HG02973 (cell line): Measurements from ENCODE around the gene TMEM163.
A peak's percentile ranks its signal among the peaks of the same experiment; 100 is the strongest.

ENCODE experiments used
- ATAC-seq: cut with Tn5 transposase; IDR thresholded peaks from one replicate; pipeline ENCODE4 v1.9.1; 2021; ENCODE audit warnings: moderate library complexity; ENCODE audit not compliant: unreplicated experiment

Gene TMEM163

DNA sequence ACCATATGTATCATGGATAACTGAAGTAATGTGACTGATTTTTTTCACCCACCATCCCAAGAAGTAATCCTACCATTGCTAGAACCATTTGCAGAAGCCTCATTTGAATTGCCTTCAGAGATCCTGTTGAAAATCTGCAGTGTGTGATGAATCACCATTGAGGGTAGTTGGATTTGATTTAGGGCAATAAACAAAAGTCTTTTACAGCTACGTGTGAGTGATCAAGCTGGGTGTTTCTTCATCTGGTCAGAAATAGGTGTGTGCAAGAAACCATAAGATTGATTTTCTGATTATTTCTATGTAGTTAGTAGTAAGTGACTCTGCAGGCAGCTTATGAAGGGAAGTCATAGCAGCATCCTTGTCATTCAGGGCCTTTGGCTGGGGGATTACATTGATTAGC, 305.4 kb downstream of the TMEM163 start:
- ATAC-seq = no peak

DNA sequence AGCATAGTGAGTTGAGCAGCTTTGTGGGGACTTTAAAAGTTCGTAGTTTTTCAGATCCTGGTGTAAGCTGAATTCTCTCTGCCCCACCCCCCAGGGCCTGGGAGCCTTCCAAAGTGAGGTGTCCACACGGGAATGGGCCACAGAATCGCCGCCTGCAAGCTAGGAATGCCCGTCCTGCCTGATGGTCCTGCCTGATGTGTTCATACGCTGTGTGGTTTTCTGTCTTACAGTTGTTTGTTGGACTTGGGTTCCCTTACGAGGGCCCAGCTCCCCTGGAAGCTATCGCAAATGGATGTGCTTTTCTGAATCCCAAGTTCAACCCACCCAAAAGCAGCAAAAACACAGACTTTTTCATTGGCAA, 306.2 kb downstream of the TMEM163 start:
- ATAC-seq = no peak

DNA sequence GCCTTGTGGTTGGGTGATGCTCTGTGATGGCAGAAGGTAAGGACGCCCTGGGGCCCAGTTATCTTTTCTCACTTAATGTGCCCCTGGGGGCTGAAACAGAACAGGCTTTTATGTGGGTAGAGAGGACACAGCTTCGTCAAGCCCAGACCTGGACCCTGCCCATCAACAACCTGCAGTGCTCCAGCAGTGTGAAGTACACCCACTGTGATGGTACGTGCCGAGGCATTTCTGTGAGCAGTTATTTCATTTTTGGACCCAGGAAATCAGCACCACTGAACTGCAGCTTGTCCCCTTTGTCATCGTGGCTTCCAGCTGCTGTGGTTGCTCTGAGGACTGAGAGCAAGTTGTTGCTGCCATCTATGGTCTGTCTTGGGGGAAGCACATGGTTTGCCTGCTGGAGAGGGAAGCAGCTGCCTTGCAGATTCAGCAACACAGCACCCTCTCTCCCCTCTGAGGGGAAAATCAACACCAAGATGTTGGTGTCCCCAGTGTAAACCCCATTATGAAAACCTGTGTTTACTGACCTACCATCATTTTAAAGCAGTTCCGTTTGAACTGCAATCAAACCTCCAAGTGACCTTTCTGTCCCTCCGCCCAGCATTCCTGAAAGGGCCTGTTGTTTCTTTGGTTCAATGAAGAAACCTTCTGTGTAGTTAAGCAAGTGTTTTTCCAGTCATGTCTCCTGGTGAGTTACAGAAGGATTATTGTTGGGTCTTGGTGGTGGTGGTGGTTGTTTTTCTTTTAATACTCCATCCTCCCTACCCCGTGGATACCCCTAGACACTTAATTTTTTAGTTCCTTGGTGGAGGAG, 306.8 kb downstream of the TMEM163 start:
- peak; percentile 92 for ATAC-seq

DNA sequence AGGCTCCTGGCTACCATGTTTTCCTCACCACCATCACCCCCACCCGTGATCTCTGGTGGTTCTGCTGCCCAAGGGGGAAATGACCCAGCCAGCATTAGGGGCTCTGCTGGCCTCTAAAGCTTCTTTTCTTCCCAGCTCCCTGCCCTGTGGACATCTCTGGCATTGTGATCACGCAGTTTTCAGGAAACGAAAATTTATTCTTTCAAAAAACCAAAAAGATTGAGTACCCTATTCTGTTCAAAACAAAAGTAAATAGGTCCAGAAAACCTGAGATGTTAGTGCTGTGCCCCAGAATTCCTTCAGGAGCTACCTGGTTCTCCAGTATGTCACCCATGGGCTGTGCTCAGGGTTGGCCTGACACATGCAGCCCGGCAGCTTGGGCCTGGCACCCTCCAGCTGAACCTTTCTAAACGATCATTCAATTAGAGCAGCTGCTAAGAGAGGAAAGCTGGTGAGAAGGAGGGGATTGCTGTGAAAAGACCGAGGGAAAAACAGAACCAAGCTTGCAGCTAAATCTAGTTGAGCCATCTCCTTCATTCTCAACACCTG, 307.4 kb downstream of the TMEM163 start:
- ATAC-seq = no peak

DNA sequence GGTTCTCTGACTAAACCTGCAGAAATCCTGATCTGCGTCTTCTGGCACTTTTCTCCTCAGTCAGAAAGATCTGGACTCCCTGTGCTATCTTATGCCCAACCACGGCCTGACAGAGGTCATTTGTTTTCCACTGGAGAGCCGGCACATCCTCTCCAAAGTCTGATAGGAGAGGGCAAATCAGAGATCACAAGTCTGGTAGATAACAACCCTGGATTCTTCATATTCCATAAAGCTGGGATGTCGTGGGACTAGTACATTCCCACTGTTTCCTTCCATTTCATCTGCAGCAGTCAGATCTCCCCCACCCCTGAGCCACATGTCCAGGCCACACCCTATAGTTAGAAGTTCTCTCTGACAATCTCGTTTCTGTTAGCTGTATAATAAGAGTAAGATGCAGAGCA, 308.0 kb downstream of the TMEM163 start:
- no peak for ATAC-seq

DNA sequence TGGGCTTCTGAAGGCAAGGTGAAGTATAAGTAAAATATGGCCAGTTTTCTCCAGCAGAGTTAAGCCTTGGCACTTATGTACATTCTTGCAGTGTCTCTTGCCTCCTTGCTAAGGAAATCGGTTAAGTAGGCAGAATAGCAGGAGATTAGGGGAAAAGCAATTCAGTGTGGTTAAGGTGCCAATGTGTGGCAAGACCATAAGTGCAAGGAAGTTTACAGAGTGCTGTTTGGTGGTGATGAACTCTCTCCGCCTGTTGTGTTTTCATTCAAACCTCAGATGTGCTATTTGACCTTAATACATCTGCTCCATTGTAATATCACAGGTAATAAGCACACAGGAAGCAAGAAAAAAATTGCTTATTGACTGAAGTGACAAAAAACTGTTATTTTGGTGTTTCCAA, 308.8 kb downstream of the TMEM163 start:
- ATAC-seq = no peak

DNA sequence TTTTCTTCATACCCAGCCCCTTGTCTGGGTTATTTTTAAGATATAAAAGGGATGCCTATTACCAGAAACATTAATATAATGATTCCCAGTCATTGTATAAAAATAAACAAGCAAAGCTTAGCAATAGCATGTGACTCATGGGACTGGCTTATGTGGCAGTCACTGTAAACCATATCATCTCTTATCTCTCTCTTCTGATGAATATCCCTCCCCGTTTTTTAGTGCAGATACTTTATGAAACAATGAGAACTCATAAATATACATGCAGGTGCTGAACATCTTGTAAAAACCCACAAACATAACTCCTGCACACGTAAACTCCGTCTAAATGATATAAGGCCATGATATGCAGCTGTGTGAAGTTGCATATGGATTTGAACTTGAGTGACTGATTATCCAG, 310.0 kb downstream of the TMEM163 start:
- no peak for ATAC-seq

DNA sequence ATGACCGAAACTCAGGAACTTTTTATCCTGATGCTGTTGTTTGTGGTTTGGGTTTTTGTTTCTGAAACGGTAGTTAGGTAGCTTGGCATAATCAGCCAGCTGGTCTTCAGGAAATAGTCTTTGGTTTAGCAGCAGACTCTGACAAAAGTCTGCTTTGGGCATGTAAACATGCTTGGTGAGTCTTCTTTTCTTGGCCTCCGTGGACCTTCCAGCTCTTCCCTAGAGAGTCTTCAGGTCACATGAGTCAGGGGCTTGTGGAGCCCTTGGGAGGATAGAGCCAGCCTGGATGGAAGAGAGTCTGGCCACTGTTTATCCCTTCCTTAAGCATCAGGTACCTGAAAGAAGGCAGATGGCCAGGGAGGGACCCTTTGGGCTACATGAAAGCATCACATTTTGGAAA, 310.4 kb downstream of the TMEM163 start:
- ATAC-seq = no peak

DNA sequence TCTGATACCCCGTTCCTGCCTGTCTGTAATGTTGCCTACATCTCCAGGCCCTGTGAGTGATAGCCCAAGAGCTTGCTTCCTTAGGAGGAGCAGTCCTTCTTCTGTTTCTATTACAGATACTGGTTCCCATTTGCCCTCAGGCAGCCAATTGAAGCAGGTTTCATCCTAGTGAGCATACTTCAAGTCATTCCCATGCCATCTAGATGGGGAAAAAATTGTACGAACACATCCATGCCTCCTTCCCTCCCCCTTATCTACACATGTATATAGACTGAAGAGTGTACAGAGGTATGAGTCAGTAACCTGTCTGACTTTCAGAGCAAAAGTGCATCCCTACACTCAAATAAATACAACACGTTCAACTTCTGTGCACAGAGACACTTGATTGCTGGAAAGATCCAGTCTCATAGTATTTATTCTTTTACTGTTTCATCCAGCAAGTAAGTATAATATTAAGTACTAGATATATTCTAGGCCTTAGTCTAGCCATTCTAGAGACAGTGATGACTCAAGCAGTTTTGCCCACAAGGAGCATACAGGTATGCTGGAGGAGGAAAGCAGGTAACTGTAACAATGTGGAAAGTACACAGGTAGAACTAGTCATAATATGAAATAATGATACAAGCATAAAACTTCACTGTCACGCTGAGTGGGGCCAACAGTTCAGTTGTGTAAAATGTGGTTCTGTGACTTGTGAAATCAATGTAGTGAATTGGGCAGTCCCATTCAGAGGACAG, 311.5 kb downstream of the TMEM163 start:
- ATAC-seq = no peak

DNA sequence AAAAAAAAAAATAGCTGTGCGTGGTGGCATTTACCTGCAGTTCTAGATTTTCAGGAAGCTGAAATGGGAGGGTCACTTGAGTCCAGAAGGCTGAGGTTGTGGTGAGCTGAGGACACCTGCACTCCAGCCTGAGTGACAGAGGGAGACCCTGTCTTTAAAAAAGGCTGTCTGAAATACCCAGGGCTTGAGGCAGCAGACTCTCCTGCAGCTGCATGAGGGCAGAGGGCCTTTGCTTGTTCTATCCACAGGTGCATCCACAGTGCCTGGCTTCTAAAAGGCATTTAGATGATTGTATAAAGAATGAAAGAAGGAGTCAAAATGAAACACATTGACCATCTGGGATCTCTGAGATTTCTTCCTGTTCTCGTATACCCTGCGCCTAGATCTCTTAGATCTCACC, 312.1 kb downstream of the TMEM163 start:
- ATAC-seq = no peak

DNA sequence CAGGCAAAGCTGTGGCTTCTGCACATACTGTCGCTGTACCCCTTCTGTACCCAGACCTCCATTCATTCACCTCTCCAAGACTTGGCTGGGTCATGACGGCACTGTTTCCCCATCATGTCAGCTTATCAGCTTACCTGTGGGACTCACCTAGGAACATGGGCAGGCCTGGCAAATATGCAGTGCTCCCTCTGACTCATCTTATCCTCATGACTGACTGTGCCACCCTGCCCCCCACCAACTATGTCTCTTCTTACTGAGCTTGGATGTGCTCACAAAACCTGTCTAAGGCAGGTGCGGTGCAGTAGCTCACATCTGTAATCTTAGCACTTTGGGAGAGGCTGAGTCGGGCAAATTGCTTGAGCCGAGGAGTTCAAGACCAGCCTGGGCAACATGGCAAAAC, 312.5 kb downstream of the TMEM163 start:
- no peak for ATAC-seq
